ENCODE results near the gene POLE3.

POLE3 gene

GRCh38 chr9:113428062-113428615, 17.7 kb upstream of the POLE3 start:
- no peak for TF ChIP-seq POLR2AphosphoS5 (IDR thresholded peaks at IDR 0.05; ENCODE audit: low read depth, low read length)
- no peak for TF ChIP-seq TAF1 (IDR thresholded peaks at IDR 0.05; ENCODE audit: borderline replicate concordance, insufficient read depth, low read length)
- no peak for TF ChIP-seq REST (IDR thresholded peaks at IDR 0.05; ENCODE audit: insufficient read depth in 1 of 2, low read depth in 2 of 2, low read length in 2 of 2)
- TF ChIP-seq FOXP2 (optimal IDR thresholded peaks at IDR 0.05; ENCODE audit: borderline replicate concordance, extremely low read depth, extremely low read length, insufficient read depth) = no peak
- no peak for TF ChIP-seq SIN3A (IDR thresholded peaks at IDR 0.05; ENCODE audit: borderline replicate concordance, insufficient read depth, low read length)

GRCh38 chr9:113427629-113428028, 17.2 kb upstream of the POLE3 start:
- TF ChIP-seq TAF1 (IDR thresholded peaks at IDR 0.05; ENCODE audit: borderline replicate concordance, insufficient read depth, low read length) (no peak), SIN3A (IDR thresholded peaks at IDR 0.05; ENCODE audit: borderline replicate concordance, insufficient read depth, low read length) (no peak), REST (IDR thresholded peaks at IDR 0.05; ENCODE audit: insufficient read depth in 1 of 2, low read depth in 2 of 2, low read length in 2 of 2) (no peak)

GRCh38 chr9:113426701-113427100, 16.2 kb upstream of the POLE3 start:
- TF ChIP-seq REST (IDR thresholded peaks at IDR 0.05; ENCODE audit: insufficient read depth in 1 of 2, low read depth in 2 of 2, low read length in 2 of 2) (no peak), FOXP2 (optimal IDR thresholded peaks at IDR 0.05; ENCODE audit: borderline replicate concordance, extremely low read depth, extremely low read length, insufficient read depth) (no peak), TAF1 (IDR thresholded peaks at IDR 0.05; ENCODE audit: borderline replicate concordance, insufficient read depth, low read length) (no peak), SIN3A (IDR thresholded peaks at IDR 0.05; ENCODE audit: borderline replicate concordance, insufficient read depth, low read length) (no peak), POLR2AphosphoS5 (IDR thresholded peaks at IDR 0.05; ENCODE audit: low read depth, low read length) (no peak)

GRCh38 chr9:113425072-113425471, 14.6 kb upstream of the POLE3 start:
- TF ChIP-seq TAF1 (IDR thresholded peaks at IDR 0.05; ENCODE audit: borderline replicate concordance, insufficient read depth, low read length) (no peak), SIN3A (IDR thresholded peaks at IDR 0.05; ENCODE audit: borderline replicate concordance, insufficient read depth, low read length) (no peak), POLR2AphosphoS5 (IDR thresholded peaks at IDR 0.05; ENCODE audit: low read depth, low read length) (no peak), REST (IDR thresholded peaks at IDR 0.05; ENCODE audit: insufficient read depth in 1 of 2, low read depth in 2 of 2, low read length in 2 of 2) (no peak), FOXP2 (optimal IDR thresholded peaks at IDR 0.05; ENCODE audit: borderline replicate concordance, extremely low read depth, extremely low read length, insufficient read depth) (no peak)

- TF ChIP-seq FOXP2 (optimal IDR thresholded peaks at IDR 0.05; ENCODE audit: borderline replicate concordance, extremely low read depth, extremely low read length, insufficient read depth) = no peak
- TF ChIP-seq TAF1 (IDR thresholded peaks at IDR 0.05; ENCODE audit: borderline replicate concordance, insufficient read depth, low read length) = no peak
- TF ChIP-seq POLR2AphosphoS5 (IDR thresholded peaks at IDR 0.05; ENCODE audit: low read depth, low read length) = no peak
- TF ChIP-seq REST (IDR thresholded peaks at IDR 0.05; ENCODE audit: insufficient read depth in 1 of 2, low read depth in 2 of 2, low read length in 2 of 2) = no peak
- no peak for TF ChIP-seq SIN3A (IDR thresholded peaks at IDR 0.05; ENCODE audit: borderline replicate concordance, insufficient read depth, low read length)
These were observed 11.3 kb upstream of the POLE3 start for GRCh38 chr9:113421726-113422125.
